ENCODE measurements around the gene CDH4. TPM values are rescaled to one million over a fixed set of nuclear protein-coding genes. Genes with fewer than 3 reads are reported as not detected.

Gene CDH4
- total RNA-seq, 1 donor from 2014 or later: 2.9 TPM

DNA sequence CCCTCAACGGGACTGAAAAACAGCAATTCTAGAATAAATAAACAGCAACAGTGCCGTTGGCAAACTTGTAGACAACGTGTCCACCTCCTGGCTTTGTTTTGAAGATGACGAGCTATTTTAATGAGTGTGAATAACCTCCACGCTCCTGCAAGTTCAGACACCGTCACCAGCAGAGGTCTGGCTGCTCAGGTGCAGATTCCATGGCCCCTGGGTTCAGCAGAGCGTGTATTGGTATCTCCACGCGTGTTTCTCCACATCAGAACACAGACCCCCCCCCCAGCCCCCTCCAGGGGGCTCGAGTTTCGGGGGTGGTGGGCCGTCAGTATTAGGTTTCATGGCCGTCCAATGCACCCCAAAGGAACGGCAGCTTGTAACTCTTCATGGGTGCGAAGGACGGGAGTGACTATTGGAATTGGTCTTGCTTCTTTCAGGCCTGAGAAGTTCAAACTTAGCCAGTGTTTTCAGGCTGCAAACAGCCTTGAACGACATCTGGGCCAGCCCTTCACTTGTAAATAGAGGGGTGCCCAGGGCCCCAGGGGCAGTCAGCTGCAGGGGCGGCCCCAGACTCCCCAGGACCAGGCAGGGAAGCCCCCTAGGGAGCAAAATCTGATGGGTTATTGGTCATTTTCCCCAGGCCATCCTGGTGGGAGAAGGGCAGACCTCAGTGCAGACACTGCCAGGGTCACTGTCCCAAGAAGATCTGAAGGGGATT, 505.1 kb downstream of the CDH4 start:
- H3K9me3 Mint-ChIP-seq: no peaks in the 10 kb centered on the region

DNA sequence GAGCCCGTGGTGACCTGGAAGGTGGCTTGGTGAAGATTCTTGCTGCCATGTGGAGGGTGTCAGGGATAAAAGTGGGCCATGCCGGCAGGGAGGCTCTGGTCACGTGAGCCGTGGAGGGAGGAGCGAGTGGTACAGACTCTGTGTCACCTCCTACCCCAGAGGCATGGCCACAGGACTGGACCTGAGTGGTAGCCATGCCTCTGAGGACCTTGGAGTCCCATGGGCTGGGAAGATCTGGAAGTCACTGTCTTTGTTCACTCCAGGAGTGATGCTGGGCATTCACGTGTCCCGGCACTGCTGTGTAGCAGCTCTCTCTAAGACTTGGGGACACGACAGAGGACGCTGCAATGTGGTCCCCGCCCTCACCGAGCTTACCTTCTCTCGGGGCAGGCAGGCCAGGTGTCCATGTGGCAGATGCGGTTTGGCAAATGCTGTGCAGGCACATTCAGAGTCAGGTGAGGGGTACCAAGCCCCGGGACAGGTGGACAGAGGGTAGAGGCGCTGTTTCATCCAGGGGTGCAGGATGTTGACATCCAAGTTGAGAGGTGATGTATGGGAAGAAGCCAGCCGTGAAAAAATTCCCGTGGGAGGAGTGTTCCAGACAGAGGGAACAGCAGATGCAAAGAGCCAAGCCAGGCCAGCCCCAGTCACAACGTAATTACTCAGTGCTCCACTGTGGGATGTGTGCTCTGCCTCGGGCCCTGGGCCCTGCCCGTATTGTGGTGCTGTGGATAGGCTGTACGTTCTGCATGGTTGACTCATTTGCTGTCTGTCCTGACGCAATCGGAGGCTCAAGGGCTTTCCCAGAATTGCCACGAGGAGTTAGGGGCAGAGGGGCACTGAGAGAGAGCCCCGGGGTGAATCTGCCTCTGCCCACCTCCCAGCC, 505.9 kb downstream of the CDH4 start:
- no peaks in the 10 kb centered on the region for H3K9me3 Mint-ChIP-seq
- no peak overlapping the region for H3K27ac ChIP-seq
- H3K9me3 ChIP-seq (ENCODE audit: low read depth): no peaks in the 10 kb centered on the region
- H3K36me3 Mint-ChIP-seq: no peaks in the 10 kb centered on the region
- H3K27me3 ChIP-seq: peaks cover 4% of the 10 kb centered on the region
- DNase-seq (ENCODE audit: low spot score): no peak
- peaks cover 6% of the 10 kb centered on the region for H3K27me3 Mint-ChIP-seq (ENCODE audit: insufficient read depth, low read depth)
- no peaks in the 10 kb centered on the region for H3K36me3 ChIP-seq
- peaks cover 12% of the 10 kb centered on the region for H3K4me1 Mint-ChIP-seq
- TF ChIP-seq EZH2phosphoT487 (IDR thresholded peaks at IDR 0.05) (no peak), EZH2 (IDR thresholded peaks at IDR 0.05) (no peak)
- TF ChIP-seq, protein P1, sequence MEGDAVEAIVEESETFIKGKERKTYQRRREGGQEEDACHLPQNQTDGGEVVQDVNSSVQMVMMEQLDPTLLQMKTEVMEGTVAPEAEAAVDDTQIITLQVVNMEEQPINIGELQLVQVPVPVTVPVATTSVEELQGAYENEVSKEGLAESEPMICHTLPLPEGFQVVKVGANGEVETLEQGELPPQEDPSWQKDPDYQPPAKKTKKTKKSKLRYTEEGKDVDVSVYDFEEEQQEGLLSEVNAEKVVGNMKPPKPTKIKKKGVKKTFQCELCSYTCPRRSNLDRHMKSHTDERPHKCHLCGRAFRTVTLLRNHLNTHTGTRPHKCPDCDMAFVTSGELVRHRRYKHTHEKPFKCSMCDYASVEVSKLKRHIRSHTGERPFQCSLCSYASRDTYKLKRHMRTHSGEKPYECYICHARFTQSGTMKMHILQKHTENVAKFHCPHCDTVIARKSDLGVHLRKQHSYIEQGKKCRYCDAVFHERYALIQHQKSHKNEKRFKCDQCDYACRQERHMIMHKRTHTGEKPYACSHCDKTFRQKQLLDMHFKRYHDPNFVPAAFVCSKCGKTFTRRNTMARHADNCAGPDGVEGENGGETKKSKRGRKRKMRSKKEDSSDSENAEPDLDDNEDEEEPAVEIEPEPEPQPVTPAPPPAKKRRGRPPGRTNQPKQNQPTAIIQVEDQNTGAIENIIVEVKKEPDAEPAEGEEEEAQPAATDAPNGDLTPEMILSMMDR (IDR thresholded peaks at IDR 0.05): no peak
- no peaks in the 10 kb centered on the region for H3K79me2 ChIP-seq (ENCODE audit: low read depth)
- H3F3A ChIP-seq (ENCODE audit: low read depth): no peaks in the 10 kb centered on the region
- H3K4me3 Mint-ChIP-seq: peak overlapping the region; percentile 33
- H3K4me3 ChIP-seq: no peak overlapping the region
- peaks cover 3% of the 10 kb centered on the region for H3K4me1 ChIP-seq
- H3K27ac Mint-ChIP-seq: no peak overlapping the region
- no peak overlapping the region for H3K4me2 ChIP-seq
- no peaks in the 10 kb centered on the region for H4K20me1 ChIP-seq (ENCODE audit: low read depth)
- H3K9ac ChIP-seq: no peak overlapping the region
- no peak overlapping the region for H2AFZ ChIP-seq (replicated peaks)

More for the DNA sequence above, 505.1 kb downstream of the CDH4 start:
- H3F3A ChIP-seq (ENCODE audit: low read depth): no peaks in the 10 kb centered on the region
- peaks cover 4% of the 10 kb centered on the region for H3K27me3 ChIP-seq
- no peaks in the 10 kb centered on the region for H3K36me3 ChIP-seq
- no peak for DNase-seq (ENCODE audit: low spot score)
- H3K4me1 Mint-ChIP-seq: peaks cover 18% of the 10 kb centered on the region
- no peak overlapping the region for H3K4me2 ChIP-seq
- H3K4me3 Mint-ChIP-seq: no peak overlapping the region
- no peaks in the 10 kb centered on the region for H3K79me2 ChIP-seq (ENCODE audit: low read depth)
- no peaks in the 10 kb centered on the region for H3K36me3 Mint-ChIP-seq
- no peak overlapping the region for H3K9ac ChIP-seq
- H4K20me1 ChIP-seq (ENCODE audit: low read depth): no peaks in the 10 kb centered on the region
- H3K27me3 Mint-ChIP-seq (ENCODE audit: insufficient read depth, low read depth): peaks cover 6% of the 10 kb centered on the region
- H3K9me3 ChIP-seq (ENCODE audit: low read depth): no peaks in the 10 kb centered on the region
- no peak overlapping the region for H2AFZ ChIP-seq (replicated peaks)
- no peak overlapping the region for H3K27ac ChIP-seq
- H3K4me3 ChIP-seq: no peak overlapping the region
- H3K4me1 ChIP-seq: peaks cover 4% of the 10 kb centered on the region
- no peak overlapping the region for H3K27ac Mint-ChIP-seq
- TF ChIP-seq EZH2phosphoT487 (IDR thresholded peaks at IDR 0.05): no peak

DNA sequence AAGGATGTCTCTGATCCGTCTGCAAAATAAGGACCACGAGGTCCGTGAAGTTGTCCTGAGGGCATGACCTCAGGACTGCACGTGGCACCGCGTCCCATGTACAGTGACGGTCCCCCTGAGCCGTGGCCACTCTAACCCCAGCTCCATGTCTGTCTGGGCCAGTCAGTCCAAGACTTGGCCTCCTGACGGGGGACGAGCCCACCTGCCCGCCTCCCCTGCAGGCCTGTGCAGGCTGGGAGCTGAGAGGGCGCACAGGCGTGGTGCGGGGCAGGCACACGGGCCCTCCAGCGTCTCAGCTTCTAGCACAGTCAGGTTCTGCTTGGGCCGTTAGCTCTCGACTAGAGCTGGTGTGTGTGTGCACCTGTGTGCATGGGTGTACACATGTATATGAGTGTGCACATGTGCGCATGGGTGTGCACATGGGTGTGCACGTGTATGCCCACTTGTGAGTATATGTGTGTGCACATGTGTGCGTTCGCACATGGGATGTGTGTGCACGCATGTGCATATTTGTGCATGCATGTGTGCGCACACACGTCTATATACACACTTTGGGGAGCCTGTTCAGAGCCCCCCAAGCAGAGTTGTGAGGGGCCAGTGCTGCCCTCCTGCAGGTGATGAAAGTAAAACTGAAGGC, 506.6 kb downstream of the CDH4 start:
- no peak for DNase-seq (ENCODE audit: low spot score)
- no peaks in the 10 kb centered on the region for H3F3A ChIP-seq (ENCODE audit: low read depth)
- no peak overlapping the region for H3K4me3 Mint-ChIP-seq
- H3K4me1 ChIP-seq: no peaks in the 10 kb centered on the region
- no peaks in the 10 kb centered on the region for H3K36me3 Mint-ChIP-seq
- no peak overlapping the region for H3K27ac Mint-ChIP-seq
- H3K27ac ChIP-seq: no peak overlapping the region
- no peaks in the 10 kb centered on the region for H4K20me1 ChIP-seq (ENCODE audit: low read depth)
- no peak overlapping the region for H3K4me3 ChIP-seq
- H3K36me3 ChIP-seq: no peaks in the 10 kb centered on the region
- peaks cover 5% of the 10 kb centered on the region for H3K4me1 Mint-ChIP-seq
- peaks cover 6% of the 10 kb centered on the region for H3K27me3 Mint-ChIP-seq (ENCODE audit: insufficient read depth, low read depth)
- H2AFZ ChIP-seq (replicated peaks): no peak overlapping the region
- H3K9me3 ChIP-seq (ENCODE audit: low read depth): no peaks in the 10 kb centered on the region
- peaks cover 7% of the 10 kb centered on the region for H3K27me3 ChIP-seq
- no peaks in the 10 kb centered on the region for H3K79me2 ChIP-seq (ENCODE audit: low read depth)
- H3K9me3 Mint-ChIP-seq: no peaks in the 10 kb centered on the region
- TF ChIP-seq, protein P1 (IDR thresholded peaks at IDR 0.05): no peak
- TF ChIP-seq EZH2 (IDR thresholded peaks at IDR 0.05) (no peak), EZH2phosphoT487 (IDR thresholded peaks at IDR 0.05) (no peak)
- no peak overlapping the region for H3K4me2 ChIP-seq
- no peak overlapping the region for H3K9ac ChIP-seq

Measured in neural progenitor cell (in vitro differentiated cells).